Osteocyte (in vitro differentiated cells): ENCODE data around the gene PFKFB1. TPM values are rescaled to one million over a fixed set of nuclear protein-coding genes. Genes with fewer than 3 reads are reported as not detected.

Experiments
- DNase-seq: peaks from one replicate; pipeline ENCODE4 v3.0.0; 2021; ENCODE audit warnings: mixed read lengths; ENCODE audit not compliant: unreplicated experiment; ENCODE audit errors: extremely low spot score
- H3K27ac Mint-ChIP-seq: one replicate; pipeline ENCODE4 v1.8.0; 2021; ENCODE audit warnings: mild to moderate bottlenecking, mixed read lengths; ENCODE audit not compliant: unreplicated experiment
- H3K27me3 Mint-ChIP-seq: one replicate; pipeline ENCODE4 v1.8.0; 2021; ENCODE audit warnings: mixed read lengths; ENCODE audit not compliant: unreplicated experiment
- H3K36me3 Mint-ChIP-seq: one replicate; pipeline ENCODE4 v1.8.0; 2021; ENCODE audit warnings: mixed read lengths; ENCODE audit not compliant: unreplicated experiment
- H3K4me1 Mint-ChIP-seq: one replicate; pipeline ENCODE4 v1.8.0; 2021; ENCODE audit warnings: mixed read lengths; ENCODE audit not compliant: unreplicated experiment
- H3K4me3 Mint-ChIP-seq: one replicate; pipeline ENCODE4 v1.8.0; 2021; ENCODE audit warnings: mild to moderate bottlenecking, moderate library complexity, mixed read lengths; ENCODE audit not compliant: unreplicated experiment
- H3K9me3 Mint-ChIP-seq: one replicate; pipeline ENCODE4 v1.8.0; 2021; ENCODE audit warnings: mixed read lengths; ENCODE audit not compliant: unreplicated experiment
- long read RNA-seq: library from polyadenylated mRNA; unstranded; transcript quantifications from one replicate; pipeline ENCODE4 v2.0.0, GENCODE V29; 2021
- total RNA-seq: library from RNA; stranded (reverse); gene quantifications from 2 replicates; pipeline ENCODE4 v1.2.1, GENCODE V29; 2021
- TF ChIP-seq, protein P1 (sequence below): fragments of 200-600 bp; sonication (generic); IDR thresholded peaks from 2 replicates; pipeline ENCODE4 v1.5.0; 2021; ENCODE audit warnings: antibody characterized with exemption, mild to moderate bottlenecking, moderate library complexity

The PFKFB1 gene
- total RNA-seq = not detected in 2 replicates
- long read RNA-seq = 0 reads

- TF ChIP-seq, protein P1, sequence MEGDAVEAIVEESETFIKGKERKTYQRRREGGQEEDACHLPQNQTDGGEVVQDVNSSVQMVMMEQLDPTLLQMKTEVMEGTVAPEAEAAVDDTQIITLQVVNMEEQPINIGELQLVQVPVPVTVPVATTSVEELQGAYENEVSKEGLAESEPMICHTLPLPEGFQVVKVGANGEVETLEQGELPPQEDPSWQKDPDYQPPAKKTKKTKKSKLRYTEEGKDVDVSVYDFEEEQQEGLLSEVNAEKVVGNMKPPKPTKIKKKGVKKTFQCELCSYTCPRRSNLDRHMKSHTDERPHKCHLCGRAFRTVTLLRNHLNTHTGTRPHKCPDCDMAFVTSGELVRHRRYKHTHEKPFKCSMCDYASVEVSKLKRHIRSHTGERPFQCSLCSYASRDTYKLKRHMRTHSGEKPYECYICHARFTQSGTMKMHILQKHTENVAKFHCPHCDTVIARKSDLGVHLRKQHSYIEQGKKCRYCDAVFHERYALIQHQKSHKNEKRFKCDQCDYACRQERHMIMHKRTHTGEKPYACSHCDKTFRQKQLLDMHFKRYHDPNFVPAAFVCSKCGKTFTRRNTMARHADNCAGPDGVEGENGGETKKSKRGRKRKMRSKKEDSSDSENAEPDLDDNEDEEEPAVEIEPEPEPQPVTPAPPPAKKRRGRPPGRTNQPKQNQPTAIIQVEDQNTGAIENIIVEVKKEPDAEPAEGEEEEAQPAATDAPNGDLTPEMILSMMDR = no peak
- H3K4me3 Mint-ChIP-seq = no peak within 1 kb of the TSS
- H3K27me3 Mint-ChIP-seq = peaks cover 5% of the 10 kb centered on the region
- no peaks in the 10 kb centered on the region for H3K36me3 Mint-ChIP-seq
- H3K4me1 Mint-ChIP-seq = no peaks in the 10 kb centered on the region
- no peak within 1 kb of the TSS for H3K27ac Mint-ChIP-seq
- no peak for DNase-seq
- H3K9me3 Mint-ChIP-seq = peaks cover 12% of the 10 kb centered on the region
Measured at GRCh38 chrX:54994099-54994498, at the start of gene PFKFB1. PFKFB1 (minus strand) TSS chrX:54994188; CDS start chrX:54994007, 181 bp downstream.

DNA sequence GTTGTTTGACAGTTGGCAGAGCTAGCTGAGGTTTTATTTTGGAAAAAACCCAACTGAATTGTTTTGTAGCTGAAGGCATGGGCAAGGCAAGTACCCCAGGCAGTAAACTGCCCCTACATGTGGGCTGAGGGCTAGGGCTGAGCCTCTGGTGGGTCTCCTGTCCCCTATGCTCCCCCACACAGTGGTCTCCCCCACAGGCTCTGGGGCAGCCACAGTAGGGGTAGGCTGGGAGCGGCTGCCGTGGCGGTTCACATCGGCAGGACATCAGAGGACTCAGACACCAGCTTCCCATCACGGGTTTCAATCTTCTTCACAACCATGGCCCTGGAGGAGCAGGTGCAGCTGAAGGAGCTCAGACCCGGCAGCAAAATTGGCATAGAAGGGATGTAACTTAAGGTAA is 47.5 kb upstream of the PFKFB1 start:
- TF ChIP-seq, protein P1 = no peak
- Mint-ChIP-seq H3K36me3 (no peaks in the 10 kb centered on the region), H3K9me3 (peaks cover 19% of the 10 kb centered on the region), H3K27ac (no peak overlapping the region), H3K27me3 (no peaks in the 10 kb centered on the region), H3K4me1 (peaks cover 10% of the 10 kb centered on the region), H3K4me3 (no peak overlapping the region)
- DNase-seq = no peak

DNA sequence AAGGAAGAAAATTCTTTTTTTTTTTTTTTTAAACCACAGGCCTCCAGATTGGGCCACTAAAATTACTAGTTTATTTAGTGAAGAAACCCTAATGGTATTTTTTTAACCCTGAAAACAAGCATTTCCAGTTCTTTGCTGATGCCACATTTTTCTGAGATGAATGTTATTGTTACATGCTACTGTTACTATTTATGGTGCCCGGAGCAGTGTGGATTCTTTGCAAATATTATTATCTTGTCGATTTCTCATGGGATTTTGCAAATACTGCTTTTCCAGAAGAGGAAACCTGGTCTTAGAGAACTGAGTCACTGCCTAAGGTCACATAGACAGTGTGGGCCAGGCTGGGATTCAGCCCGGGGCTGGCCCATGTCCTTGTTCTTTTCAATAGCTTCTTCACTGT is 45.5 kb upstream of the PFKFB1 start:
- Mint-ChIP-seq H3K4me1 (peaks cover 10% of the 10 kb centered on the region), H3K9me3 (peaks cover 15% of the 10 kb centered on the region), H3K27ac (peak overlapping the region; percentile 52), H3K4me3 (no peak overlapping the region), H3K27me3 (no peaks in the 10 kb centered on the region), H3K36me3 (no peaks in the 10 kb centered on the region)
- DNase-seq = no peak
- TF ChIP-seq, protein P1 = no peak

DNA sequence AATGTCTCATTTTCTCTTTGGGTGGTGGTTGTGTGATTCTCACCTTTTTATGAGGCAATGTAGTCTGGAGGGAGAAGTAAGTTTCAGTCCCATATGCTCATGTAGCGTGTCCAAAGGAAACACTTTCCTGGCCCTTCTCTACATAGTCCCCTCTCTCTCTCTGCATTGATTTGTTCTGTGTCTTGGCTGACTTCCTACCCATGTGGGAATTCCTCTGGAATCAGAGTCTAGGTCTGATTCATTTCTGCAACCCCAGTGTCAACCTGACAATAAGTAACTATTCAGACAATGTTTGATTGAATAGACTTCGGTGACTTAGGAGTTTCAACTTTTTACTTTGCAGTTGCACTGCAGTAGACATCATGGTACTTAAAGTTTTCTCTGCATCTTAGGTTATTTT is 39.4 kb upstream of the PFKFB1 start:
- H3K9me3 Mint-ChIP-seq = no peaks in the 10 kb centered on the region
- no peak for DNase-seq
- H3K27ac Mint-ChIP-seq = no peak overlapping the region
- H3K4me1 Mint-ChIP-seq = no peaks in the 10 kb centered on the region
- TF ChIP-seq, protein P1 = no peak
- no peak overlapping the region for H3K4me3 Mint-ChIP-seq
- no peaks in the 10 kb centered on the region for H3K27me3 Mint-ChIP-seq
- H3K36me3 Mint-ChIP-seq = no peaks in the 10 kb centered on the region

DNA sequence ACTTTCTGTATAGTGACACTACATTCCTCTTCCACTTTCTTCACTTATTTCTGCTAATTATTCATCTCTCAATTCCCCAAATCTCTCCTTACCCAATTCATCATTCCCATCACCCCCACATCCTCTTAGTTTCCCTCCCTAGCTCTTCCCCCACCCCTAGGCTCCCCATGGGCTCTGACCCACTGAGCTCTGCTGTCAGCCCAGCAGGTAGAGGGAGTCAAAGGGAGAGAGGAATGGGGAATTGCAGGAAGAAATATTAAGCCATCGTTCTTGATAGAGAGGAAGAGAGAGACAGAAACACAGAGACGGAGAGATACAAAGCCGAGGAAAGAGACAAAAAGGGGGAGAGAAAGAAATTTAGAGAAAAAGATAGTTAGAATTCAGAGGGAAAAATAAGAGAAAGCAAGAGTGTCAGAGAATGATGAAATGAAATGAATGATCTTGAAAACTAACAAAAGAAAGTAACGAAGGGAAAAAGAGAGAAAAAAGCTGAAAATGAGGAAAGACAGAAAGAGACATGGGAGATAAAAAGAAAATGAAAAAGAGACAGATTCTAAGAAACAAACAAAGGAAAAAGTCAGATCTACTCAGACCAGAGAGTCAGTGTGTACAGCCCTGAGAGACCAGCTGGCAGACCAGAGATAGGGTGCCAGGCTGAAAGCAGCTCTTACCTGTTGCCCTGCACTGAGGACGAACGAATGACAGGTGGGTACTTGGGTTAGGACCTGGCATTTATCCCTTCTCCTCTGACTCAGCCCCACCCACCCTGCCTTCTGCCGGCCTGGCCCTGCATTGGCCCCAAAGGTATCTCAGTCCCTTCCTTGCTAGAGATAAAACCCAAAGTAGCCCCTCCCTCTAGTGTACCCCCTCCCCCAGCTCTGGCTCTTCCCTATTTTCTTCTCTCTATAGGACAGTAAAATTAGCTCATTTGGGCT is 36.5 kb upstream of the PFKFB1 start, which contains the start of gene ALAS2:
Gene ALAS2, minus strand, starts transcription at position 707 of the 935 bp plus-strand sequence. CDS start 4,977 bp downstream, outside the sequence.
- H3K4me1 Mint-ChIP-seq = no peaks in the 10 kb centered on the region
- DNase-seq = no peak
- no peaks in the 10 kb centered on the region for H3K27me3 Mint-ChIP-seq
- no peaks in the 10 kb centered on the region for H3K36me3 Mint-ChIP-seq
- TF ChIP-seq, protein P1 = no peak
- no peak within 1 kb of the TSS for H3K27ac Mint-ChIP-seq
- no peak within 1 kb of the TSS for H3K4me3 Mint-ChIP-seq
- H3K9me3 Mint-ChIP-seq = peaks cover 5% of the 10 kb centered on the region
